B cell (primary cell): ENCODE data around the gene ZBTB21. TPM values are rescaled to one million over a fixed set of nuclear protein-coding genes. Genes with fewer than 3 reads are reported as not detected.

Experiments used
- ATAC-seq: fragments of 200-7000 bp; cut with Tn5 transposase; one replicate; pipeline ENCODE4 v1.10.0; 2021; ENCODE audit warnings: low read depth, mild to moderate bottlenecking, moderate number of reproducible peaks, moderate library complexity
- CTCF ChIA-PET: fragments of 350-600 bp; sonication (Branson Sonifier 250); formaldehyde crosslinking; loops from one replicate; lab custom pipeline; 2021; ENCODE audit warnings: antibody characterized with exemption, inconsistent platforms; lab: Charles Lee
- POLR2A ChIA-PET: fragments of 350-600 bp; sonication (Branson Sonifier 250); formaldehyde crosslinking; loops from one replicate; lab custom pipeline; 2021; ENCODE audit warnings: antibody characterized with exemption; lab: Charles Lee
- DNase-seq: peaks from one replicate; pipeline ENCODE4 v3.0.0; 2013
- H2AFZ ChIP-seq: 2 replicates; pipeline ENCODE4 v1.6.1; 2012; ENCODE audit warnings: mild to moderate bottlenecking, low read depth, low read length; ENCODE audit not compliant: insufficient read depth, poor library complexity, severe bottlenecking
- H3K27ac ChIP-seq, 2 donors: 1 replicate in 1 of 2; 2 replicates in 1 of 2; pipeline ENCODE4 v1.5.1; 2012 to 2013; ENCODE audit warnings: low read length in 2 of 2, mild to moderate bottlenecking in 2 of 2, moderate library complexity in 1 of 2
- H3K27me3 ChIP-seq, 4 experiments: fragments of 200-600 bp in 1 of 4; sonication (generic) in 1 of 4; replicated peaks in 1 of 4; 1 replicate in 2 of 4; 2 replicates in 2 of 4; pipeline versions ENCODE4 v1.6.1 to v1.7.0; 2013 to 2016; ENCODE audit warnings: low read length in 3 of 4, mild to moderate bottlenecking in 2 of 4, mixed read lengths in 1 of 4, moderate library complexity in 1 of 4; ENCODE audit not compliant: insufficient read depth in 4 of 4, control insufficient read depth in 3 of 4; ENCODE audit errors: control extremely low read depth in 1 of 4
- H3K36me3 ChIP-seq, 2 experiments: replicated peaks in 1 of 2; 1 replicate in 1 of 2; 2 replicates in 1 of 2; pipeline versions ENCODE4 v1.6.1 to v1.7.1; 2013; ENCODE audit warnings: low read length in 1 of 2; ENCODE audit not compliant: insufficient read depth in 2 of 2, control insufficient read depth in 1 of 2; ENCODE audit errors: control extremely low read depth in 1 of 2, extremely low read depth in 1 of 2
- H3K4me1 ChIP-seq, 2 donors: fragments of 200-600 bp in 1 of 2; sonication (generic) in 1 of 2; 1 replicate in 1 of 2; 2 replicates in 1 of 2; pipeline versions ENCODE4 v1.5.1 to v1.6.1; 2013 to 2017; ENCODE audit warnings: low read length in 2 of 2; ENCODE audit not compliant: control insufficient read depth in 2 of 2, insufficient read depth in 2 of 2
- H3K4me2 ChIP-seq: replicated peaks from 2 replicates; pipeline ENCODE3; 2012; ENCODE audit warnings: mild to moderate bottlenecking, low read depth, low read length; ENCODE audit not compliant: poor library complexity, severe bottlenecking
- H3K4me3 ChIP-seq, 5 experiments: fragments of 200-600 bp in 1 of 5; sonication (generic) in 1 of 5; 1 replicate in 3 of 5; 2 replicates in 2 of 5; pipeline versions ENCODE4 v1.5.1 to v1.7.0; 2011 to 2016; ENCODE audit warnings: low read length in 4 of 5, mild to moderate bottlenecking in 4 of 5, low read depth in 2 of 5, control low read depth in 1 of 5, moderate library complexity in 1 of 5; ENCODE audit not compliant: insufficient read depth in 1 of 5; ENCODE audit errors: control extremely low read depth in 1 of 5, extremely low read depth in 1 of 5
- H3K79me2 ChIP-seq: fragments of 200-600 bp; sonication (generic); one replicate; pipeline ENCODE4 v1.6.0; 2016; ENCODE audit warnings: low read length; ENCODE audit not compliant: control insufficient read depth, insufficient read depth
- H3K9ac ChIP-seq: fragments of 200-600 bp; sonication (generic); 2 replicates; pipeline ENCODE4 v1.6.1; 2017; ENCODE audit warnings: mild to moderate bottlenecking, low read length, moderate library complexity
- H3K9me3 ChIP-seq, 3 donors: one replicate each; pipeline versions ENCODE4 v1.6.1 to v1.7.1; 2013; ENCODE audit warnings: low read length in 2 of 3; ENCODE audit not compliant: control insufficient read depth in 2 of 3, insufficient read depth in 1 of 3; ENCODE audit errors: control extremely low read depth in 1 of 3
- H4K20me1 ChIP-seq: 2 replicates; pipeline ENCODE4 v1.6.0; 2012; ENCODE audit warnings: mild to moderate bottlenecking, low read length; ENCODE audit not compliant: insufficient read depth, control insufficient read depth, poor library complexity, severe bottlenecking
- H3K27ac Mint-ChIP-seq: one replicate; pipeline ENCODE4 v1.8.0; 2021; ENCODE audit warnings: mixed read lengths
- H3K27me3 Mint-ChIP-seq: one replicate; pipeline ENCODE4 v1.8.0; 2021; ENCODE audit warnings: mixed read lengths
- H3K4me1 Mint-ChIP-seq: one replicate; pipeline ENCODE4 v1.8.0; 2021; ENCODE audit warnings: mixed read lengths
- H3K4me3 Mint-ChIP-seq: one replicate; pipeline ENCODE4 v1.8.0; 2021; ENCODE audit warnings: mixed read lengths
- H3K9me3 Mint-ChIP-seq: one replicate; pipeline ENCODE4 v1.8.0; 2022; ENCODE audit warnings: mixed read lengths; ENCODE audit not compliant: insufficient read depth
- CTCF ChIP-seq: fragments of 200-600 bp; IDR thresholded peaks from one replicate; pipeline ENCODE4 v1.8.0; 2022; ENCODE audit warnings: antibody characterized with exemption, mild to moderate bottlenecking
- EZH2 ChIP-seq: IDR thresholded peaks from 2 replicates; pipeline ENCODE4 v1.6.1; 2012; ENCODE audit warnings: borderline replicate concordance, low read depth, mild to moderate bottlenecking, moderate library complexity, low read length; ENCODE audit not compliant: insufficient read depth, poor library complexity, severe bottlenecking
- WGBS: methylation state at CpG from one replicate; pipeline ENCODE4 v1.1.5; 2013; ENCODE audit warnings: missing lambda C conversion rate; ENCODE audit not compliant: insufficient coverage; 5-methylcytosine and 5-hydroxymethylcytosine counted together
- intact Hi-C: fragments of 100-400 bp; cut with micrococcal nuclease; formaldehyde crosslinking; loops from one replicate; pipeline ENCODE4 v1.10.0; 2022
- polyA plus RNA-seq: library from polyadenylated mRNA; depleted of rRNA; stranded (reverse); fragments of >200 nt; gene quantifications from 2 replicates; pipeline ENCODE4 v1.2.3, GENCODE V29; 2012
- total RNA-seq, 2 donors: library from RNA; stranded (reverse); fragments of 120-200 nt in 1 of 2; gene quantifications; 1 replicate in 1 of 2; 2 replicates in 1 of 2; pipeline versions ENCODE4 v1.2.3 to v1.2.4, GENCODE V29; 2013 to 2022

The ZBTB21 gene
- total and polyA plus RNA-seq, 2 donors (not counting 1 experiment from before 2014, with no cell fraction given) = 12.4 to 40.1 TPM

GRCh38 chr21:42010507-42011495 is 641 bp upstream of the ZBTB21 start:
- H2AFZ ChIP-seq = peak overlapping the region; percentile 89
- H3K4me2 ChIP-seq = peak overlapping the region; percentile 96
- peak overlapping the region; percentile 41 to 90 (median 74) for H3K4me3 ChIP-seq
- Mint-ChIP-seq H3K9me3 (no peaks in the 10 kb centered on the region), H3K27me3 (no peaks in the 10 kb centered on the region), H3K27ac (peak overlapping the region; percentile 88), H3K4me1 (peaks cover 27% of the 10 kb centered on the region), H3K4me3 (peak overlapping the region; percentile 98)
- TF ChIP-seq CTCF = no peak
- TF ChIP-seq EZH2 = no peak
- peak overlapping the region; percentile 37 to 99 for H3K27ac ChIP-seq
- H3K9ac ChIP-seq = peak overlapping the region; percentile 95
- DNase-seq (no peak), ATAC-seq (peak; percentile 8)
- peaks cover 36% of the 10 kb centered on the region for H3K79me2 ChIP-seq
- intact Hi-C loops = loop anchor here (1.0 to 5.0 kb wide), 5 partner anchors 52 to 512 kb away; partner anchors contain the start of gene PRDM15
- peaks cover 0 to 5% (median 0%) of the 10 kb centered on the region in 3 donors for H3K9me3 ChIP-seq
- WGBS = under 1% methylated on average over 105 of the region's 120 CpGs
- ChIA-PET POLR2A (interaction anchor here (0.6 to 3.2 kb wide), 5 partner anchors 52 to 223 kb away, joined by 3 to 25 read pairs (median 5); no protein-coding TSS in a partner anchor), CTCF (interaction anchor here (1.1 to 6.0 kb wide), 4 partner anchors 53 to 106 kb away, joined by 4 to 57 read pairs (median 25); no protein-coding TSS in a partner anchor)
- no peaks in the 10 kb centered on the region for H3K36me3 ChIP-seq
- peaks cover 22% of the 10 kb centered on the region for H4K20me1 ChIP-seq
- no peaks in the 10 kb centered on the region for H3K27me3 ChIP-seq
- peaks cover 3 to 6% of the 10 kb centered on the region in 2 donors for H3K4me1 ChIP-seq
